ENCODE measurements around the gene UBE4A.

DNA sequence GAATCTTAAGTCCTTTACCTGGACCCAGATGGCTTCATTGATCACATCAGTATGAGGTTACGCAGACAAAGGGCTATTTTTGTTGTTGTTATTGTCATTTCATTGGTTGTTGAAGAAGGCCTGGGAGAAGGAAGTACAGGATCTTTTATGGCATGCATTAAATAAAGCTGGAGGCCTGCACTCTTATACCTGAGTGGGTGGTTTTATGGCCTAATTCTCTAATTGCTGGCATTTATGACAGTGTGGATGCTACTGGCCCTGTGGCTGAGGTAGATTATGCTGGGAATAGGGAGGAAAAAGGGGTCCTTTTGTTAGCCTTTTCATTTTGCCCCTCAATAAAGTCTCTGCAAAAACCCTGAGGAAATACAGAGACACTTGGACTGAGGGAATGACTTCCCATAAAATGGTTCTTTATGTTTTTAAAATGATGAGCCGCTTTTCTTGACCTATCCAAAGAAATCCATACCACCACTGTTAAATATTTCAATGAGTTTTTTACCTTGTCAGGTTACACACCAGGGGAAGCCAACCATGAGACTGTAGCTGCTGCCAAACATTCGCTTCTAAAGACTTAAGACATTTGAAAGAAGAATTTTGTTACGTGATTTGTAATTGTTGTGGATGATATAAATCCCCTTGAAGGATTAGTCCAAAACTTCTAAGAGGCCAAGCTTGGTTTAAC, 83.6 kb downstream of the UBE4A start:
- no peak for TF ChIP-seq CTCF (IDR thresholded peaks at IDR 0.05)
- no peak for TF ChIP-seq EP300 (IDR thresholded peaks at IDR 0.05)
- TF ChIP-seq POLR2AphosphoS5 (IDR thresholded peaks at IDR 0.05), result no peak
- TF ChIP-seq POLR2A (IDR thresholded peaks at IDR 0.05), result no peak
